ENCODE results near the gene TRDMT1.

DNA sequence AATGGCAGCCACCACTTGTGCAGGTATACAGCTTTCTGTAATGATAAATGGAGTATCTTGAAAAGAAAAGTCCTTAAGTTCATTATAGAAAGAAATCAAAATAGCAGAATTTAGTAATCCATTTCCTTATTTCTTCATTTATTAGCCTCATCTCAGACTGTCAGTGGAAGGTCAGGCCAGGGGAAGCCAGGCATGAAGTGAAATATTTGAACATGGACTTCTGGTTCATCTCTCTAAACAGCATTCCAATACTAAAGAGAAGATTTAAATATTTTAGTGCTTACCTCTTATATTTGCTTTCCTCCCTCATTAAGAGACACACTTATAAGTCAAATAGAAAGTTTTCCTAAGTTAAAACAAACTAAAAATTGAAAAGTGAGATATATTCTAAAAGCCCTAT, 26.8 kb downstream of the TRDMT1 start:
- TF ChIP-seq, protein P1, sequence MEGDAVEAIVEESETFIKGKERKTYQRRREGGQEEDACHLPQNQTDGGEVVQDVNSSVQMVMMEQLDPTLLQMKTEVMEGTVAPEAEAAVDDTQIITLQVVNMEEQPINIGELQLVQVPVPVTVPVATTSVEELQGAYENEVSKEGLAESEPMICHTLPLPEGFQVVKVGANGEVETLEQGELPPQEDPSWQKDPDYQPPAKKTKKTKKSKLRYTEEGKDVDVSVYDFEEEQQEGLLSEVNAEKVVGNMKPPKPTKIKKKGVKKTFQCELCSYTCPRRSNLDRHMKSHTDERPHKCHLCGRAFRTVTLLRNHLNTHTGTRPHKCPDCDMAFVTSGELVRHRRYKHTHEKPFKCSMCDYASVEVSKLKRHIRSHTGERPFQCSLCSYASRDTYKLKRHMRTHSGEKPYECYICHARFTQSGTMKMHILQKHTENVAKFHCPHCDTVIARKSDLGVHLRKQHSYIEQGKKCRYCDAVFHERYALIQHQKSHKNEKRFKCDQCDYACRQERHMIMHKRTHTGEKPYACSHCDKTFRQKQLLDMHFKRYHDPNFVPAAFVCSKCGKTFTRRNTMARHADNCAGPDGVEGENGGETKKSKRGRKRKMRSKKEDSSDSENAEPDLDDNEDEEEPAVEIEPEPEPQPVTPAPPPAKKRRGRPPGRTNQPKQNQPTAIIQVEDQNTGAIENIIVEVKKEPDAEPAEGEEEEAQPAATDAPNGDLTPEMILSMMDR (IDR thresholded peaks at IDR 0.05; ENCODE audit: insufficient read depth, low read depth, low read length), result no peak
- no peak for TF ChIP-seq EZH2 (IDR thresholded peaks at IDR 0.05; ENCODE audit: insufficient read depth, low read length)
